Measurements from ENCODE around the gene ZNF862. TPM values are rescaled to one million over a fixed set of nuclear protein-coding genes. Genes with fewer than 3 reads are reported as not detected.
A peak's percentile ranks its signal among the peaks of the same experiment; 100 is the strongest.
"Not testable (repeated sequence)": the region's sequence is repeated elsewhere in the genome, so short reads cannot be mapped to it uniquely, and the experiment has no call there.

The ZNF862 gene
- total and polyA plus RNA-seq, 12 donors, result 3.9 to 13.3 (median 10.2) TPM

GRCh38 chr7:149827089-149827981 lies 10.8 kb upstream of the ZNF862 start:
- intact Hi-C loops (cut with DNase I), result no loop called here
- no peak overlapping the region for H3K27ac ChIP-seq
- no peaks in the 10 kb centered on the region for H3K4me1 ChIP-seq
- WGBS, 2 donors, result 81 to 84% methylated on average over 23 of the region's 23 CpGs
- no peak overlapping the region for H3K4me3 ChIP-seq
- no peaks in the 10 kb centered on the region for H3K9me3 ChIP-seq
- ATAC-seq (no peak), DNase-seq (no peak)
- no peaks in the 10 kb centered on the region for H3K36me3 ChIP-seq
- peaks cover 0 to 13% (median 2%) of the 10 kb centered on the region in 7 donors for H3K27me3 ChIP-seq
- TF ChIP-seq, protein P1, sequence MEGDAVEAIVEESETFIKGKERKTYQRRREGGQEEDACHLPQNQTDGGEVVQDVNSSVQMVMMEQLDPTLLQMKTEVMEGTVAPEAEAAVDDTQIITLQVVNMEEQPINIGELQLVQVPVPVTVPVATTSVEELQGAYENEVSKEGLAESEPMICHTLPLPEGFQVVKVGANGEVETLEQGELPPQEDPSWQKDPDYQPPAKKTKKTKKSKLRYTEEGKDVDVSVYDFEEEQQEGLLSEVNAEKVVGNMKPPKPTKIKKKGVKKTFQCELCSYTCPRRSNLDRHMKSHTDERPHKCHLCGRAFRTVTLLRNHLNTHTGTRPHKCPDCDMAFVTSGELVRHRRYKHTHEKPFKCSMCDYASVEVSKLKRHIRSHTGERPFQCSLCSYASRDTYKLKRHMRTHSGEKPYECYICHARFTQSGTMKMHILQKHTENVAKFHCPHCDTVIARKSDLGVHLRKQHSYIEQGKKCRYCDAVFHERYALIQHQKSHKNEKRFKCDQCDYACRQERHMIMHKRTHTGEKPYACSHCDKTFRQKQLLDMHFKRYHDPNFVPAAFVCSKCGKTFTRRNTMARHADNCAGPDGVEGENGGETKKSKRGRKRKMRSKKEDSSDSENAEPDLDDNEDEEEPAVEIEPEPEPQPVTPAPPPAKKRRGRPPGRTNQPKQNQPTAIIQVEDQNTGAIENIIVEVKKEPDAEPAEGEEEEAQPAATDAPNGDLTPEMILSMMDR (IDR thresholded peaks at IDR 0.05), result no peak

DNA sequence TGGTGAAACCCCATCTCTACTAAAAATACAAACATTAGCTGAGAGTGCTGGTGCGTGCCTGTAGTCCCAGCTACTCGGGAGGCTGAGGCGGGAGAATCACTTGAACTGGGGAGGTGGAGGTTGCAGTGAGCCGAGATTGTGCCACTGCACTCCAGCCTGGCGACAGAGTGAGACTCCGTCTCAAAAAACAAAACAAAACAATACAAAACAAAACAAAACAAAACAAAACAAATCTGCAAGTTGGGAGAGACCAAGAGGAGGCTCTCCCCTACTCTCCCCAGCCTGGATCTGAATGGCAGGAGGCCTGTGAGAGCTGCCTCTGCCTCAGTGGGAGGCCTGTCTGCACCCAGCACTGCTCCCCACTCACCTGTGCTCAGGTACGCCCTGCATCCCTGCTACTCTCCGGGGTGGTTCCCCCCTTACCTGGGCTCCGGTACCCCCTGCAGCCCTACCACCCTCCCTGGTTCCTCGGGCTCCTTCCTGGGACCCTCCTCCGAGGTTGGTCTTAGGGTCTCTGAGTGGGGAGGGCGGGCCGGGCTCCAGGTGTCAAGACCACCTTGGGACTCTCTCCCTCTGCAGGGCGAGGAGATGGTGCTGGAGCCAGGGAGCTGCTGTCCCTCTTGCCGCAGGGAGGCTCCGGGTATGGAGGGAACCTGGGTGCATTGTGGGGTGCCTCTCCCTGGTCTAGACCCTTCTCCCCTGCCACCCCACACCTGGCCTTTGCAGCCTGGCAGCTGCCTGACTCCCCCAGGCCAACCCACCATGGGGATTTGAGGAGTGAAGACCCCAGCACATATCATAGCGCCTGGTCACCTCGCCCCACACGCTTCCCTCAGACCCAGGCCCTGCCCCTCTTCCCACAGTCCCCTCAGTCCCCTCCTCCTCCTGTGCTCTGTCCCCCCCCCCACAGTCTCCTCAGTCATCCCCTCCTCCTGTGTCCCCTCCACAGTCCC lies 9.5 kb upstream of the ZNF862 start:
- H3K4me3 ChIP-seq, result no peak overlapping the region
- H3K27ac ChIP-seq, result no peak overlapping the region
- 86 to 89% methylated on average over 19 of the region's 19 CpGs for WGBS, 2 donors
- intact Hi-C loops (cut with DNase I), result no loop called here
- ATAC-seq (no peak), DNase-seq (no peak)
- no peaks in the 10 kb centered on the region for H3K9me3 ChIP-seq
- no peaks in the 10 kb centered on the region for H3K4me1 ChIP-seq
- H3K36me3 ChIP-seq, result no peaks in the 10 kb centered on the region
- H3K27me3 ChIP-seq, result peaks cover 0 to 16% (median 2%) of the 10 kb centered on the region in 7 donors
- TF ChIP-seq, protein P1 (IDR thresholded peaks at IDR 0.05), result no peak

GRCh38 chr7:149830527-149830926 lies 7.6 kb upstream of the ZNF862 start:
- DNase-seq, H3K9me3 ChIP-seq, H3K36me3 ChIP-seq, H3K4me3 ChIP-seq, H3K4me1 ChIP-seq, ATAC-seq, H3K27ac ChIP-seq: not testable (repeated sequence)
- intact Hi-C loops (cut with DNase I), result loop anchor here in 1 of 10 donors (10.0 kb wide), 1 partner anchor 116 kb away; a partner anchor contains a TSS
- 45 to 54% methylated on average over 1 of the region's 1 CpG for WGBS, 2 donors
- H3K27me3 ChIP-seq, result peaks cover 0 to 16% (median 2%) of the 10 kb centered on the region in 7 donors

- Histone ChIP-seq H3K4me3 (no peak overlapping the region), H3K27me3 (peaks cover 0 to 16% (median 2%) of the 10 kb centered on the region in 7 donors), H3K36me3 (no peaks in the 10 kb centered on the region), H3K4me1 (no peaks in the 10 kb centered on the region), H3K9me3 (no peaks in the 10 kb centered on the region), H3K27ac (no peak overlapping the region)
- WGBS, 2 donors, result 46 to 47% methylated on average over 11 of the region's 11 CpGs
- peak in 1 of 8 donors; percentile 11 for ATAC-seq
- intact Hi-C loops (cut with DNase I), result loop anchor here in 1 of 10 donors (10.0 kb wide), 1 partner anchor 116 kb away; a partner anchor contains a TSS
- DNase-seq, result no peak
- TF ChIP-seq, protein P1 (IDR thresholded peaks at IDR 0.05), result no peak
These were observed 7.0 kb upstream of the ZNF862 start for GRCh38 chr7:149830997-149831740.
